GM21526 (cell line): ENCODE measurements around the gene LRG1.

Experiments
- ATAC-seq: cut with Tn5 transposase; IDR thresholded peaks from one replicate; pipeline ENCODE4 v1.9.1; 2021; ENCODE audit warnings: moderate library complexity; ENCODE audit not compliant: unreplicated experiment, low FRiP score

LRG1 gene

DNA sequence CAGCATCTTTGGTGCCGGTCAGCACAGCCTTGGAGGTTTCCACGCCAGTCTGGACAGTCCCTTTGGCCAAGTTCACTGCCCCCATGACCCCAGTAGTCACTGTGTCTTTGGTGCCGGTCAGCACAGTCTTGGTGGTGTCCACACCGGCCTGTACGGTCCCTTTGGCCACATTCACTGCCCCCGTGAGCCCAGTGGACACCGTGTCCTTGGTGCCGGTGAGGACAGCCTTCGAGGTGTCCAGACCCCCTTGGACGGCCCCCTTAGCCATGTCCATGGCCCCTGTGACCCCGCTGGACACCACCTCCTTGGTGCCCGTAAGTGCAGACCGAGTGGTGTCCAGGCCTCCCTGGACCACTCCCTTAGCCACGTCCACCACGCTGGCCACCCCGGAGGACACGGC, 26.6 kb downstream of the LRG1 start:
- ATAC-seq, result no peak

DNA sequence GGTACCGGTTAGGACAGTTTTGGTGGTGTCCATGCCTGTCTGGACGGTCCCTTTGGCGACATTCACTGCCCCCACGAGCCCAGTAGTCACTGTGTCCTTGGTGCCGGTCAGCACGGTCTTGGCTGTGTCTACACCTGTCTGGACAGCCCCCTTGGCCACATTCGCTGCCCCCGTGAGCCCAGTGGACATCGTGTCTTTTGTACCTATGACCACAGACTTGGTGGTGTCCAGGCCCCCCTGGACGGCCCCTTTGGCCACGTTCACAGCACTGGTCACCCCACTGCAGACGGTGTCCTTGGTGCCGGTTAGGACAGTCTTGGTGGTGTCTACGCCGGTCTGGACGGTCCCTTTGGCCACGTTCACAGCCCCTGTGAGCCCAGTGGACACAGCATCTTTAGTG, 27.8 kb downstream of the LRG1 start:
- no peak for ATAC-seq

DNA sequence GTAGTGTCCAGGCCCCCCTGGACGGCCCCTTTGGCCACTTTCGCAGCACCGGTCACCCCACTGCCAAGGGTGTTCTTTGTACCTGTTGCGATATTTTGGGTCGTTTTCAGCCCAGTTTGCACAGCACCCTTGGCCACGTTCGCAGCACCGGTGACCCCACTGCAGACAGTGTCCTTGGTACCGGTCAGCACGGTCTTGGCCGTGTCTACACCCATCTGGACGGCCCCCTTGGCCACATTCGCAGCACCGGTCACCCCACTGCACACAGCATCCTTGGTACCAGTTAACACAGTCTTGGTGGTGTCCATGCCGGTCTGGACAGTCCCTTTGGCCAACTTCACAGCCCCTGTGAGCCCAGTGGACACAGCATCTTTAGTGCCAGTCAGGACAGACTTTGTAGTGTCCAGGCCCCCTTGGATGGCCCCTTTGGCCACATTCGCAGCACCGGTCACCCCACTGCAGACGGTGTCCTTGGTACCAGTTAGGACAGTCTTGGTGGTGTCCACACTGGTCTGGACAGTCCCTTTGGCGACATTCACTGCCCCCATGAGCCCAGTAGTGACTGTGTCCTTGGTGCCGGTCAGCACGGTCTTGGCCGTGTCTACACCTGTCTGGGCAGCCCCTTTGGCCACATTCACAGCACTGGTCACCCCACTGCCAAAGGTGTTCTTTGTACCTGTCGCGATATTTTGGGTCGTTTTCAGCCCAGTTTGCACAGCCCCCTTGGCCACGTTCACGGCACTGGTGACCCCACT, 28.4 kb downstream of the LRG1 start:
- no peak for ATAC-seq

DNA sequence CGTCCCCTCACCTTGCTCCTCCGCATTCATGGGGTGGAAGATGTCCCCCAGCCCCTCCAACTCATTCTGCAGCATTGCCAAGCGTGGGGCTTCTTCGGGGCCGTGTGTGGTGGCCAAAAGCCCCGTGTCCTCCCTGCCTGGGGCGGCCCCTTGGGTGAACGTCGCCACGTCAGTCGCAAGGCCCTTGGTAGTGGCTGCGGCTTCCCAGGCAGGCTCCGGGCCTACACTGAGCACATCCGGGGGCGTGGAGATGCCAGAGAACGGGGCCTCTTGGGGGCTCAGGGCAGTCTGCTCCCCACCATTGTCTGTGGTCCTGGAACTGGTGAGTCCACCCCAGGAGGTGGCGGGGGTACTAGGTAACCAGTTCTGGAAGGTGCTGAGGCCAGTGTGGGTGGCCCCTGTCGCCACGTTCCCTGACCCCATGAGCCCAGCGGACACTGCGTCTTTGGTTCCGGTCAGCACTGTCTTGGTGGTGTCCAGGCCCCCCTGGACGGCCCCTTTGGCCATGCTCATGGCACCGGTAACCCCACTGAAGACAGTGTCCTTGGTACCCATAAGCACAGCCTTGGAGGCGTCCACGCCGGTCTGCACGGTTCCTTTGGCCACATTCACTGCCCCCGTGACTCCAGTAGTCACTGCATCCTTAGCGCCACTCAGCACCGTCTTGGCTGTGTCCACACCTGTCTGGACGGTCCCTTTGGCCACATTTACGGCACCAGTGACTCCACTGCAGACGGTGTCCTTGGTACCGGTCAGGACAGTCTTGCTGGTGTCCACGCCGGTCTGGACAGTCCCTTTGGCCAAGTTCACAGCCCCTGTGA, 29.2 kb downstream of the LRG1 start:
- ATAC-seq, result no peak

DNA sequence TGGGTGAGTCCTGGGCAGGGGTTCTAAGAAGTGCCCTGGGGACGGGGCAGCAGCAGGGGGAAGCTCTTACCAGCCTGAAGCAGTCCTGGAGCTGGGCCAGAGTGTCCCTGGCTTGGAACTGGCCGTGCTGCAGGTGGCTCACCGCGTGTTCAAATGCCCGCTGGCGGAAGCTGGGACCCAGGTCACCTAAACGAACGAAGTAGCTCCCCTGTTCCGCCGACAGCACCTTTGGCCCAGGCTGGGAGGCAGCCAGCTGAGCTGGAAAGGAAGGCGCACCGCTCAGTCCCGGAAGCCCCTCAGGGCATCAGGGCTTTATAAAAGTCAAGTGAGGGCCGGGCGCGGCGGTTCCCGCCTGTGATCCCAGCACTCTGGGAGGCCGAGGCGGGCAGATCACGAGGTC, 31.1 kb downstream of the LRG1 start:
- no peak for ATAC-seq

DNA sequence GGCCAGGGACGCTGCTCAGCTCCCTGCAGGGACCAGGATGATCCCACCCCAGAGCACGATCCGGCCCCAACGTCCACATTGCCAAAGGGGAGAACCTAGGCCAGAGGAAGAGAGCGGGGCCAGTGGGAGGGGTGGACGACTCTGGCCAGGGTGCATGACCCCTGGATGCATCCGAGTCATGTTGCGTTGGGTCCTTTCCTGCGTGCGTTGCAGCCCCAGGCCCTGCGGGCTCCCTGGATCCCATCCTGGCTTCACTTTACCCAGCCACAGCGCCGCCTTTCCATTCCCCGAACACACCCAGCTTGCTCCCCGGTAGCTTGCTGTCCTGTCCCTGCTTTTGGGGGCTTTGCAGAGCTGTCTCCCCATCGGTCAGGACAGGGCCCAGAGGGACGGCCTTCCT, 32.0 kb downstream of the LRG1 start:
- no peak for ATAC-seq

DNA sequence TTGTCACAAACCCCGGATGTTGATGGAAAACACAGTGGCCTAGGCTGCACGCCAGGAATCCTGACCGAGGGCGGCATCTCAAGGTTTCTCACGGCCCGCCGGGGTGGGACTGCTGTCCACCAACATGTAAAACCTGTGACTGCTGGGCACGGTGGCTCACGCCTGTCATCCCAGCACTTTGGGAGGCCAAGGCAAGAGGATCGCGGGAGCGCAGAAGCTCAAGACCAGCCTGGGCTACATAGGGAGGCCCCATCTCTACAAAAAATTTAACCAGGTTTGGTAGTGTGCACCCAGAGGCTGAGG, 32.7 kb downstream of the LRG1 start:
- ATAC-seq, result no peak

DNA sequence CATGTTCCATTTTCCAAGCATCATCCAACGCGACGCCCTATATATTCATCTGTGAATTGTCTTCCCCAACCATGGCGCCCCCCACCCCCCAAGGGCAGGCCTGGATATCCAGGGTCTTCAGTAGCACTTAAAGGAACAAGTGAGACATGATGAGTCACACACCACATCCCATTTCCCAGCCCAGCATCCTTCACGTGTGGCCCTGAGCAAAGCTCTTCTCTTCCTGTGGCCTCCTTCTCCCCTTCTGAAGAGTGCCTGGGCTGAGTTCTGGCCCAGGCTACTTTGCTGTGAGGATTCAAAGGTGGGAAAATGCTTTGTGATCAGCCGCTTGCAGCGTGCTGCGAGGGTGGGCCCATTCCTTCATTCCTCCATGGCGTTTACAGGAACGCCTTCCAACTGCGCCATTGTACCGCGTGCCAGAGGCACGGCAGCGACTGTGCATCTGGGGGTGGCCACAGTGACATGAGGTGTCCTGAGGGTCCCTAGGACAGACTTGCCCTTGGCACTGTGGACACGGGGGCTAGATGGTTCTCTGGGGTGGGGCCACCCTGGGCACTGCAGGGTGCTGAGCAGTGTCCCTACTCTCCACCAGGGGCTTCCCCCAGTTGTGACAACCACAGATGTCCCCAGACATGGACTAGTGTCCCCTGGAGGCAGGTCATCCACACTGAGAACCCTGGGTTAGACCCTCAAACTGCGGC, 33.2 kb downstream of the LRG1 start:
- no peak for ATAC-seq

DNA sequence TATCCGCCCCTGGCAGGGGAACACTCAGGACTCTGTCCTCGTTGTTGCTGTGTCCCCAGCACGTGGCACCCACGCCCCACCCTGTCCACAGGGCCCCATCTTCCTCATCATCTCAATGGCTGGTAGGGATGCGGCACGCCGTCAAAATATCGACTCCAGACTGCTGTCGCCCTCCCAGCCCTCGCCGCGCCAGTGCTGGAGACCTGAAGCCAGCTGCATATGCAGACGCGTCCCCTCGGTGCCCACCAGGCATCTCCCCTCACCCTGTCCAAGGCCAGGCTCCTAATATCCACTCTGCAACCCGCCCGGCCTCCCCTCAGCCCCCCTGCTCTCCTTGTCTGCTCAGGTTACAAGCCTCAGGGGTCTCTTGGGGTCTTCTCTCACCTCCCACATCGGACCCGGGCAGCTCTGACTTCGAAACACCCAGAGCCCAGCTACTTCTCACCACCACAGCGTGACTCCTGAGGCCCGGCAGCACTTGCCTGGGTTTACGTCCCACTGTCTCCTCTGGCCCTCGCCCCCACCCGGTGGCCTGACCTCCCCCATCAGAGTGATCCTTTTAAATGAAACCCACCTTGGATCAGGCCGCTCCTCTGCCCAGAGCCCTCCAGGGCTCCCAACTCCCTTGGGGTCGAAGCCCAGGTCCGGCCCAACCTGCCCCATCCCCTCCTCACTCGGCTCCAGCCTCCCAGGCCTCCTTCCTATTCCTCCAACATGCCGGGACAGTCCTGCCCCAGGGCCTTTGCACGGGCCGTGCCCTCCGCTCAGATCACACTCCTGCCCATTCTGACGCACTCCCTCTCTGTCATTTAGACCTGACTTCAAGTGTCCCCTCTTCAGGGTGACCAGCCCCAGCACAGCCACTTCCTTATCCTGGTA, 34.0 kb downstream of the LRG1 start:
- no peak for ATAC-seq

DNA sequence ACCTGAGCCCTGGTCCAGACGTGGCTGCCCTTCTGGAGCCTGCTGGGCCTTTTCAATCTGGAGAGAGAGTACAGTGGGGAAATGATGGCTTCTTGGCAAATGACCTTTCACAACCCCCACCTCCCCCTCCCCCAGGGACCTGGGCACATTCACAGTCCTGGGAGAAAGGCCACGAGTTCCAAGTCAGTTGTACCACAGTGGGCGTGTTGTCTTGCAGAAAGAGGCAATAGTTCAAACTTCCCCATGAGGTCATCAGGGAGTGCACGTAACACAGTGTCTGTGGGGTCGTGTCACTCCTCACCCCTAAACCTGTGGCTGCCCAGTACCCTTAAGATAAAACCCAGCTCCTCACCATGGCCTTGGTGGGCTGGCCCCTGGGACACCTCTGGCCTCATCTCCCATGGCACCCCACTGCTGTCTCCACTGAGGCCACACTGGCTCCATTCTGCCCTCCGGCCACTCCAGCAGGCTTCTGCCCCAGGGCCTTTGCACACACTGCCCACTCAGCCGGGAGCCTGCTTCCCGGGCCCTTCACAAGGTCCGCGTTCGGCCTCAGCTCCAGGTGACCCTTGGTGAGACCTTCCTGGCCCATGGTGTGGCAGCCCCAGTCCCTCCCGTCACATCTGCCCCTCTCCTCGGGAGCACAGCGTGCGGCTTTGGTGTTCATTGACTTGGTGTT, 34.8 kb downstream of the LRG1 start:
- no peak for ATAC-seq

DNA sequence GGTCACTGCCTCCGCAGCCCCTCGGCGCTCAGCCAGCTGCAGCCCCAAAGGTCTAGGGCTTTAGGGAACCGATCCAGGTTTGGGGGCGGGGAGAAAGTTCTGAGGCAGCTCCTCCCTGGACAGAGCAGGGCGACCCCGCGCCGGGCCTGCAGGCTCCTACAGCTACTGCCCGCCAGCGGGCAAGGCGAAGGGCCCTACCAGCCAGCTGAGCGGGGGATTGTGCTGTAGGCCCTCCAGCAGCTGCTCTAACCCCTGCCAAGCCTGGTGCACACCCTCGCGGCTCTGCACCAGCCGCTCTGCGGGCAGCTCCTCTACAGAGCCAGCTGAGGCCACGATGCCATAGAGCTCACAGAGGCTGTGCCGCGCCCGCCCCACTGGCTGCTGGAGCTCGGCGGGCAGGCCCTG, 35.5 kb downstream of the LRG1 start:
- no peak for ATAC-seq

DNA sequence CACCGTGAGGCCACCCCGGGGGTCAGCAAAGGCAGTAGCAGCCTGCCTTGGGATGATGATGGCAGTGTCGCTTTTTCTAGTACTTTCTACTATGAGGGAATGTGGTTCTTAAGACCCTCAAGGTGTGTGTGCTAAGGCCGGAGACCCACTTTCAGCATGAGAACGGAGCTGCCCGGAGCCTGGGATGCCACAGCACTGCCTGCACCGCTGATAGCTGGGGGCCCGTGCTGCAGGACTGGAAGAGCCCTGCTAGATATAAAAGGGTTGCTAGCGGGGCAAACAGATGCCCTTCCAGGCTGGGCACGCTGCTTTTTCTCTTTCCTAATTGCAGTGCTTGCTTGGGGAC, 36.0 kb downstream of the LRG1 start:
- no peak for ATAC-seq

DNA sequence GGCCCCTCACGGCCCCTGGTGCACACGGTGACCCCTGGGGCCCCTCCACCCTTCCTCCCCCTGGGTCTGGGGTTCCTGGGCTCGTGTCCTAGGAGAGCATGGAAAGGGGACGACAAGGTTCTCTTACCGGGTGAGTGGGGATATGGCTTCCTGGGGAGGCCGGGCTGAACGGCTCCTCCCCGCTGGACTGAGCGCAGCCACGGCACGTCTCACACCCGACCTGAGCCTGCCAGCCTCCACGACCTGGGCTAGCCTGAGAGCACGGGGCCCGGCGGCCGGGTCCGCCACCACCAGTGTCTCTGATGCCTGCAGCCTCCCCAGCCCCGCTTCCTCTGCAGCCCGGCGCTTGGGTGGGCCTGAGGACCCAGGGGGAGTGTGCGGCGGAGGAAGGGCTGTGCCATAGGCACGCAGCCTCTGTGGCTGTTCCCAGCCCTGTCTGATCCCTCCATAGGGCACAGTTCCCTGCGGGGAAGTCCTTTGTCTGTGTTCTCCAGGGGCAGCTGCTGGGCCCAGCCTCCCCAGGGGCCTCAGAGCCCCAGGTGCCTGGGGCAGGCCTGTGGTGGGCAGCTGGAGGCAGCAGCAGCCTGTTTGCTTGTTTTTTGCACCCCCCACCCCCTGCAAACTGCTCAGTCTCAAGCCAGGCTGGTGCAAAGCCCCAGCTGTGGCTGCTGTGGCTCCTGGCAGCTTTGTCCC, 36.6 kb downstream of the LRG1 start:
- ATAC-seq, result no peak

DNA sequence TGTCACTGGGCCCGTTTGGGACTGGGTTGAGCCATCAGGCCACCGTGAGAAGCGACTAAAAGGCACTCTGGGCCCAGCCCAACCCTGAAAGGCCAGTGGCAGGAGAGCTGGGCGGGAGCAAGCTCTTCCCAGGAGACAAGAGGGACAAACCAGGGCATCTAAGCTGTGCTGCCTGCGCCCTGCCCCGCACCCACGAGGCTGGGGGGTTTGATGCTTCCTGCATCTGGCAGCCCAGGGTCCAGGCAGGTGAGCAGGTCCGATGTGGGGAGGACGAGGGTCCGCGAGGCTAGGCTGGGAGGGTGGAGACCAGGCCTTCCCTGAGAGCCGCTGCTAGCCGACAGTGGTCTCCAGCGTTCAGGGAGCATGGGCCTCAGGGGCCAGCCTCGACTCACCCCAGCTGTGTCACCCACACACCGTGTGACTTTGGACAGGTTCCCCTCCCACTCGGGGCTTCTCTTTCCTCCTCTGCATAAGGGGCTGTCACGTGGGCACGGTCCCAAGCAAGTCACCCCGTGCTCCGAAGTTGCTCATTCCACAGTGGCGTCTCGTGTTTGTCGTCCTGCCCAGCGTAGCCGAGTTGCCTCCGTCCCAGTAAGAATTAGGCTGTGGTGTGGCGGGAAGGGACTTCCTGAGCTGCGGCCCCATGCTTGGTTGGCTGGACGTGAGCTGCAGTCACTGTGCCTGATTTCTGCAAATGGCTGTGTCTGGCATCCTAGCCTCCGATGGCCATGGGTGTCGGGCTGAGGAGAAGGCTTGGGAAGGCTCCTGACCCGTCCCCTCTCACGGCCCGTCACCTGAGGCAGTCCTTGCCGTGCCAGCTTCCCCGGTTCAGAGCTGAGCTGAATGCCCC, 37.3 kb downstream of the LRG1 start:
- ATAC-seq, result no peak

DNA sequence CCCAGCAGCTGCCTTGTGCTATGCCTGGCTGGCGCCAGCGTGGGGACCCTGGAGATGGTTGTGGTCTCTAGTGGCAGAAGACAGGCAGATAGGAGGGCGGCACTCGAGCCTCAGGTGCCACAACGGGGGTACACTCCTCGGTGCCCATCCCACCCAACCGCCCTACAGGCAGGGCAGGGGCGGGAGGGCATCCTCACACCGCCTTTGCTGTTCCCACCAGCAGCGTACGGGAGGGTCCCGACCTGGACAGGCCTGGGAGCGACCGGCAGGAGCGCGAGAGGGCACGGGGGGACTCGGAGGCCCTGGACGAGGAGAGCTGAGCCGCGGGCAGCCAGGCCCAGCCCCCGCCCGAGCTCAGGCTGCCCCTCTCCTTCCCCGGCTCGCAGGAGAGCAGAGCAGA, 38.1 kb downstream of the LRG1 start:
- ATAC-seq, result no peak

DNA sequence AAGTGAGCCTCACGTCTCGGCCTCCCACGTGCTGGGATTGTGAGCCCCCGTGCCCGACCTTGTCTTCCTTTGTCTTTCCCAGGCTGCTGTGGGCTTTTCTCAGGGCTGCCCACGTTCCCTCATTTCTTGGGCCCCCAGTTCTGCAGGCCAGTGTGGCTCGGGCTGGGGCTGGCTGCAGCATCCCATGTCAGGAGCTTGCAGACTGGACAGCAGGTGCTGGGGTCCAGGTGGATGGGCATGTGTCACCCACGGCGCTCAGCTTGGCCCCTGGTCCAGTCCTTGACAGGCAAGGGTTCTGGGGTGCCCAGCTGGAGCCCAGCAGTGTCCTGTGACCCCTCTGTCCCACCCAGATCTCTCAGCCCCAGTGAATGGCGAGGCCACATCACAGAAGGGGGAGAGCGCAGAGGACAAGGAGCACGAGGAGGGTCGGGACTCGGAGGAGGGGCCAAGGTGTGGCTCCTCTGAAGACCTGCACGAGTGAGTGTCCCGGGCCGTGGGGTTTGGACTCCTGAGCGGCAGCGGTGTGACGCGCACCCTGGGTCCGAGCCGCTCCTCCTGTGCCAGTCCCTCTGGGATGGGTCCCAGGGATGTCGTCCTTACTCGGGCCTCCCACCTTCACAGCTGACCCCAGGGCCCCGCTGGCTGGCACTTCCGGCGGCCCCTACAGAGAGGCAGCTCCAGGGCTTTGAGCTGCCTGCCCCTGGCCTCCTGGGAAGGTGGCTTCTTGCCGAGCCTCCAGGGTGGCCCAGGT, 38.8 kb downstream of the LRG1 start:
- no peak for ATAC-seq

DNA sequence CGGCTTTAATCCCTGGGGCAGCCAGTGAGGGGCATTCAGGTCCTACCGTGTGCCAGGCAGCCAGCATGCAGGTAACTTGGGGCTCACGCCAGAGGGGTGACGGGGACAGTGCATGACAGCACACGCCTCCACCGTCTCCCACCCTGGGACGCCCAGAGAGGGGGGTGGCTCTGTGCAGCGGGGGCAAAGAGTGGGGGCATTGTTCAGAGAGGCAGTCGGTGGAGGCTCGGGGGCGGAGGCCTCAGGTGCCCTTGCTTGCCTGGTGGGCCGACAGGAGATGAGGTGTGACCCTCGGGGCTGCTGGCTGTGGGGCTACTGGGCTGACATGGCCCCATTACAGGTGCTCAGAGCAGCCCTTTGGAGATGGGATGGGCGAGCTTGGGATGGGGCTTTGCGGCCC, 40.0 kb downstream of the LRG1 start:
- no peak for ATAC-seq

DNA sequence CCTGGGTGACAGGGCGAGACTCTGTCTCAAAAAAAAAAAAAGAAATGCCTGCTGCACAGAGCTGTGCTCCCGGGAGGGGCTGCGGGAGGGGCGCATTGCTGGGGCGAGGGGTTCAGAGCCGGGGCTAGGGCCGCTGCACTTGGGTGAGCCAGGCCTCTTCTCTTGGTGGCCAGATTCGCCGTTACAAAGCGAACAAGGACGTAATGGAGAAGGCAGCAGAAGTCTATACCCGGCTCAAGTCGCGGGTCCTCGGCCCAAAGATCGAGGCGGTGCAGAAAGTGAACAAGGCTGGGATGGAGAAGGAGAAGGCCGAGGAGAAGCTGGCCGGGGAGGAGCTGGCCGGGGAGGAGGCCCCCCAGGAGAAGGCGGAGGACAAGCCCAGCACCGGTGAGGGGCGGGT, 40.5 kb downstream of the LRG1 start:
- ATAC-seq, result no peak
